Measurements from ENCODE around the gene GPR83. TPM values are rescaled to one million over a fixed set of nuclear protein-coding genes. Genes with fewer than 3 reads are reported as not detected.

Gene GPR83
- total and polyA plus RNA-seq, 3 donors from 2014 or later: 0.45 to 0.94 (median 0.74) TPM

DNA sequence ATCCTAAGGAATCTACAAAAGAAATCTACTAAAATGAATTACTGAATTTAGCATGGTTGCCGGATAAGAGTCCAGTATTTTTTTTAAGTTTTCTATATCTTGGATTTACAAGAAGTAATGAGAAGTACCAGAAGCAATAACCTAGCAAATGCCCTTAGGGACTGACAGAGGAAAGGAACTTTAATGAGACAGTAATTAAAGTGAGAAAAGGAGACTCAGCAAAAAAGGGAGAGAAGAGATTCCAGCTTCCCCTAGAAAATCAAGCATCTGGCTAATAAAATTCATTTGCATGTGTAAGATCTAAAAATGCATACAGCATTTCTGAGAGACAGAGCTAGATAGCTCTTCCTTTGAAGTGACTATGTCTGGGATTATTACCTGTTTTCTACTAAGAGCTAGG, 57.7 kb downstream of the GPR83 start:
- intact Hi-C loops (cut with DNase I; ENCODE audit: low total_unique reads): no loop called here
- Histone ChIP-seq H3K27ac (no peak overlapping the region), H3K9me3 (no peaks in the 10 kb centered on the region), H3K4me1 (no peaks in the 10 kb centered on the region), H3K4me3 (no peak overlapping the region), H3K36me3 (ENCODE audit: low read depth, missing control alignments) (no peaks in the 10 kb centered on the region), H3K27me3 (no peaks in the 10 kb centered on the region)
- WGBS, 2 donors: 70 to 79% methylated on average over 1 of the region's 1 CpG
- TF ChIP-seq, protein P1, sequence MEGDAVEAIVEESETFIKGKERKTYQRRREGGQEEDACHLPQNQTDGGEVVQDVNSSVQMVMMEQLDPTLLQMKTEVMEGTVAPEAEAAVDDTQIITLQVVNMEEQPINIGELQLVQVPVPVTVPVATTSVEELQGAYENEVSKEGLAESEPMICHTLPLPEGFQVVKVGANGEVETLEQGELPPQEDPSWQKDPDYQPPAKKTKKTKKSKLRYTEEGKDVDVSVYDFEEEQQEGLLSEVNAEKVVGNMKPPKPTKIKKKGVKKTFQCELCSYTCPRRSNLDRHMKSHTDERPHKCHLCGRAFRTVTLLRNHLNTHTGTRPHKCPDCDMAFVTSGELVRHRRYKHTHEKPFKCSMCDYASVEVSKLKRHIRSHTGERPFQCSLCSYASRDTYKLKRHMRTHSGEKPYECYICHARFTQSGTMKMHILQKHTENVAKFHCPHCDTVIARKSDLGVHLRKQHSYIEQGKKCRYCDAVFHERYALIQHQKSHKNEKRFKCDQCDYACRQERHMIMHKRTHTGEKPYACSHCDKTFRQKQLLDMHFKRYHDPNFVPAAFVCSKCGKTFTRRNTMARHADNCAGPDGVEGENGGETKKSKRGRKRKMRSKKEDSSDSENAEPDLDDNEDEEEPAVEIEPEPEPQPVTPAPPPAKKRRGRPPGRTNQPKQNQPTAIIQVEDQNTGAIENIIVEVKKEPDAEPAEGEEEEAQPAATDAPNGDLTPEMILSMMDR (IDR thresholded peaks at IDR 0.05): no peak
- no peak for DNase-seq

DNA sequence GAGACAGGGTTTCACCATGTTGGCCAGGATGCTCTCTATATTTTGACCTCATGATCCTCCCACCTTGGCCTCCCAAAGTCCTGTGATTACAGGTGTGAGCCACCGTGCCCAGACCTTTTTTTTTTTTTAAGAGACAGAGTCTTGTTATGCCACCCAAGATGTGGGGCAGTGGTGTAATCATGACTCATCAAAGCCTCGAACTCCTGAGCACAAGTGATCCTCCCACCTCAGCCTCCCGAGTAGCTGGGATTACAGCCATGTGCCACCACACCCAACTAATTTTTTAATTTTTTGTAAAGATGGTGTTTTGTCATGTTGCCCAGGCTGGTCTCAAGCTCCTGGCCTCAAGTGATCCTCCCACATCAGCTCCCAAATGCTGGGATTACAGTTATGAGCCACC, 59.0 kb downstream of the GPR83 start:
- Histone ChIP-seq H3K27me3 (no peaks in the 10 kb centered on the region), H3K9me3 (no peaks in the 10 kb centered on the region), H3K27ac (no peak overlapping the region), H3K36me3 (ENCODE audit: low read depth, missing control alignments) (no peaks in the 10 kb centered on the region), H3K4me3 (no peak overlapping the region), H3K4me1 (no peaks in the 10 kb centered on the region)
- intact Hi-C loops (cut with DNase I; ENCODE audit: low total_unique reads): no loop called here
- no peak for DNase-seq
- no peak for TF ChIP-seq POLR2A (IDR thresholded peaks at IDR 0.05)
- TF ChIP-seq, protein P1 (IDR thresholded peaks at IDR 0.05): no peak
- WGBS, 2 donors: 73 to 90% methylated on average over 3 of the region's 3 CpGs

DNA sequence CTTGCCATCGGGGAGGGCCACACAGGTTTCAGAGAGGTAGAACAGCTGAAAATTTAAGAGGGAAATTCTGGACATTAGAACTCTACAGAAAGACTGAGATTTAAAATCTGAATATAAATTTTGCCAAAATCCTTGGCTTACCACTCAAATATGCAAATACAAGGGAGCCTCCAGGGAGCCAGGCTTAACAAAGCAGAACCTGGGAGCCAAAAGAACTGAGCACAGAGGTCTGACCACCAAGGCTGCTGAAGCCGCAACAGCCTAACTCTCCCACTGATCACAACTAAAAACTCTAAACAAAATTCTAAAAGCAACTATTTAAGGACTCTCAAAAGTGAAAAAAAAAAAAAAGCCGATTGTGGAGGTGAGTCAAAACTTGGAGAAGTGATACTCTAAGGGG, 62.6 kb downstream of the GPR83 start:
- Histone ChIP-seq H3K27ac (no peak overlapping the region), H3K4me3 (no peak overlapping the region), H3K27me3 (no peaks in the 10 kb centered on the region), H3K9me3 (no peaks in the 10 kb centered on the region), H3K36me3 (ENCODE audit: low read depth, missing control alignments) (no peaks in the 10 kb centered on the region), H3K4me1 (no peaks in the 10 kb centered on the region)
- no peak for DNase-seq
- TF ChIP-seq, protein P1 (IDR thresholded peaks at IDR 0.05): no peak
- TF ChIP-seq POLR2A (IDR thresholded peaks at IDR 0.05): no peak
- intact Hi-C loops (cut with DNase I; ENCODE audit: low total_unique reads): no loop called here
- 36 to 63% methylated on average over 3 of the region's 3 CpGs for WGBS, 2 donors

DNA sequence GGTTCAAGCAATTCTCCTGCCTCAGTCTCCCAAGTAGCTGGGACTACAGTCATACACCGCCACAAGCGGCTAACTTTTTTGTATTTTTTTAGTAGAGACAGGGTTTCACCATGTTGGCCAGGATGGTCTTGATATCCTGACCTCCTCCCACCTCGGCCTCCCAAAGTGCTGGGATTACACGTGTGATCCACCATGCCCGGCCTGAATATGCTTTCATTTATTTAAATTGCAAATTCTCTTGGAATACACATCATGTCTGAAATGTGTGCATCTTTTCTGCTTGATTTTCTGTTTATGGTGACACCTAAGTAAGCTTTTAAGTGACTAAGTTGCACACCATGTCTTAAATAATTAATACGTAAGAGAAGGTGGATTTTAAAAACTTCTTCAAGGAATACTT, 65.2 kb downstream of the GPR83 start:
- intact Hi-C loops (cut with DNase I; ENCODE audit: low total_unique reads): no loop called here

DNA sequence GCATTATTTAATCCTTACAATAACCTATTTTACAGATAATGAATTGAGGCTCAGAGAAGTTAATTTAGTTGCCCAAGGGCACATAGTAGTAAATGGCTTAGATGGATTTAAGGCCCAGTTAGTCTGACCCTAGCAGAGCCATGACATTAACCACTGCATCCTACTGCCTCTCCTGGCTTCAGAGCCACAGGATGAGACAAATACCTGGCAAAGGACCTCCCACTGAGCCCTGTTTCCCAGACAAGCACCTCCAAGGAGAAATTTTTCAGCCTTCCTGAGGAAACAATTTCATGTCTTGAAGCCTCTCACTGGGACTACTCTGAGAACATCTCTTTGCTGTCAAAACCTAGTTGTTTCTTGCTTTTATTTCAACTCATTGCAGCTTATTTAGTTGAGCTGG, 68.4 kb downstream of the GPR83 start:
- Histone ChIP-seq H3K36me3 (ENCODE audit: low read depth, missing control alignments) (no peaks in the 10 kb centered on the region), H3K27ac (no peak overlapping the region), H3K27me3 (no peaks in the 10 kb centered on the region), H3K4me1 (no peaks in the 10 kb centered on the region), H3K9me3 (no peaks in the 10 kb centered on the region), H3K4me3 (no peak overlapping the region)
- TF ChIP-seq, protein P1 (IDR thresholded peaks at IDR 0.05): no peak
- no peak for TF ChIP-seq POLR2A (IDR thresholded peaks at IDR 0.05)
- DNase-seq: no peak
- intact Hi-C loops (cut with DNase I; ENCODE audit: low total_unique reads): no loop called here

More for the DNA sequence above, 65.2 kb downstream of the GPR83 start:
- H3K9me3 ChIP-seq: no peaks in the 10 kb centered on the region
- DNase-seq: no peak
- WGBS, 2 donors: 91 to 95% methylated on average over 6 of the region's 6 CpGs
- H3K27me3 ChIP-seq: no peaks in the 10 kb centered on the region
- H3K4me1 ChIP-seq: no peaks in the 10 kb centered on the region
- no peak for TF ChIP-seq POLR2A (IDR thresholded peaks at IDR 0.05)
- no peak overlapping the region for H3K4me3 ChIP-seq
- no peak overlapping the region for H3K27ac ChIP-seq
- H3K36me3 ChIP-seq (ENCODE audit: low read depth, missing control alignments): no peaks in the 10 kb centered on the region
